SHP77 (cell line): ENCODE data around the gene SEC23B.
A peak's percentile ranks its signal among the peaks of the same experiment; 100 is the strongest.

ENCODE experiments used
- DNase-seq, 2 experiments: peaks; one replicate each; lab custom pipeline; 2025; lab: John Stamatoyannopoulos, UW

Gene SEC23B

DNA sequence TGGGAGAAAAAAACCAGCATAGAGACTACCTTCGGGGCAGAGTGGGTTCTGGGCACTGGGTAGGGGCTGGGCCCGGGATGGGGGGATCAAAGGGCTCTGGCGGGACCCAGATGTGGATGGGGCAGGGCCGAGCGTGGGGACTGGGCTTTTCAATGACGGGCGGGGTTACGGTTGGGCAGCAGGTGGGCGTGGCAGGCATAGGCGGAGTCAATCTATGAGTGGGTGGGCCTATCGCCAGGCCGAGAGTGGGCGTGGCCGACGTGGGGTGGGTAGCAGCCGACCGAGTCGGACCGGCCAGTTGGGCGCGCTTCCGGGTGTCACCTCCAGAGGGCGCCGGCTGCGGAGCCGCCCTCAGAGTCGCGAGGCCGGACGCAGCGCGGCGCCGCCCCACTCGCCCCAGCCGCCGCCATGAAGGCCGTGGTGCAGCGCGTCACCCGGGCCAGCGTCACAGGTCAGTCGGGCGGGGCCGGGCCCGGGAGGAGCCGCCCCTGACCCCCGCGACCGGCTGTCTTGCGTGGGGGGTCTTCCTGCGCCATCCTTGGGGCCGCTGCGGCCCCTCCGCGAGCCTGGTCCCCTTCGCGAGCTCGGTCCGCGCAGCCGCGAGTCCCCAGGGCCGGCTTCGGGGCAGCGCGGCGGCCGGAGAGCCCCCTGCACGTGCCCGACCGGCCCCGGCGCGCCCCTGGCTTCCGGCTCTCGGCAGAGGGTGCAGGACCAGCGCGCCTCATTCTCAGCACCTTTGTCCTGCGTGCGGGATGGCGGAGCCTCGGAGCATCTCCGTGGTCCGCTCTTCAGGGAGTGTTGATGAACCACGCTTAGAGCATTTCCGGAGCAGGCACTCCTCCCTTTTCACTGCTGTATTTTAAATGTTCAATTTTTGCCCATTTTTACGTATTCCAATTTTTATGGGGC lies 80.2 kb downstream of the SEC23B start, which contains the start of gene DTD1:
Gene DTD1, plus strand, starts transcription at position 390 of the 909 bp plus-strand sequence. Its CDS starts 19 bp downstream, at position 409.
- DNase-seq = peak; percentile 84 to 90

DNA sequence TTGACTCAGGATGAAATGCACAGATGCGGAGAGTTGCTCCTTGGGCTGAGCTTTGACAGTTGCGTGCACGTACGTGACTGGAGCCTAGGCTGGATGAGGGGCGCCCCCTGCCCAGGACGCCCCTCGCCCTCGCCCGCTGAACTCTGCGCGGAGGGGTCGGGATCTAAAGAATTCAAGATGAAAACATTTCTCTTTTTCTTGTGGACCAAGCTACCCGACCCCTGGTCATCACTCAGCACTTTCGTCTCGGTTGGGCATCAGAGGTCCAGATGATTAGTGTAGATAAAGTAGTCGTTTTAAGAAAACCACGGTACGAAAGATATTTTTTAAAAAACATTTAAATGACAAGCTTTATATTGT lies 80.8 kb downstream of the SEC23B start:
- no peak for DNase-seq

GRCh38 chr20:18589941-18590674 lies 82.4 kb downstream of the SEC23B start:
- DNase-seq = no peak

- DNase-seq = no peak
Measured at GRCh38 chr20:18596270-18596669, 88.5 kb downstream of the SEC23B start.

- no peak for DNase-seq
Measured at GRCh38 chr20:18609741-18610140, 102.0 kb downstream of the SEC23B start.
